GM23338 (cell line): ENCODE results near the gene CTTNBP2. TPM values are rescaled to one million over a fixed set of nuclear protein-coding genes. Genes with fewer than 3 reads are reported as not detected.
A peak's percentile ranks its signal among the peaks of the same experiment; 100 is the strongest.

Experiments
- ATAC-seq: fragments of 200-7000 bp; cut with Tn5 transposase; 3 replicates; pipeline ENCODE4 v1.9.1; 2020
- DNase-seq: peaks from one replicate; pipeline ENCODE4 v3.0.0-alpha.2; 2015; ENCODE audit warnings: low spot score
- H2AFZ ChIP-seq: fragments of 200-600 bp; sonication (generic); 2 replicates; pipeline ENCODE4 v1.8.0; 2016; ENCODE audit warnings: antibody characterized with exemption, mild to moderate bottlenecking, moderate library complexity
- H3F3A ChIP-seq: fragments of 200-600 bp; sonication (generic); replicated peaks from 2 replicates; pipeline ENCODE4 v1.8.0; 2017; ENCODE audit warnings: antibody characterized with exemption, mixed run types, low read depth
- H3K27ac ChIP-seq: fragments of 200-600 bp; sonication (generic); 2 replicates; pipeline ENCODE4 v1.6.1; 2016; ENCODE audit warnings: low read depth
- H3K27me3 ChIP-seq: fragments of 200-600 bp; sonication (generic); 2 replicates; pipeline ENCODE4 v1.8.0; 2016; ENCODE audit warnings: mild to moderate bottlenecking, mixed run types, moderate library complexity; ENCODE audit not compliant: insufficient read depth
- H3K36me3 ChIP-seq: fragments of 200-600 bp; sonication (generic); 2 replicates; pipeline ENCODE4 v1.8.0; 2016; ENCODE audit warnings: mild to moderate bottlenecking; ENCODE audit not compliant: insufficient read depth
- H3K4me1 ChIP-seq: fragments of 200-600 bp; sonication (generic); 2 replicates; pipeline ENCODE4 v1.8.0; 2016; ENCODE audit warnings: mild to moderate bottlenecking, moderate library complexity; ENCODE audit not compliant: insufficient read depth
- H3K4me2 ChIP-seq: fragments of 200-600 bp; sonication (generic); 2 replicates; pipeline ENCODE4 v1.7.1; 2017; ENCODE audit warnings: mixed run types
- H3K4me3 ChIP-seq: fragments of 200-600 bp; sonication (generic); 2 replicates; pipeline ENCODE4 v1.6.1; 2016; ENCODE audit warnings: mixed run types
- H3K79me2 ChIP-seq: fragments of 200-600 bp; sonication (generic); replicated peaks from 2 replicates; pipeline ENCODE4 v1.8.0; 2017; ENCODE audit warnings: mild to moderate bottlenecking; ENCODE audit not compliant: insufficient read depth
- H3K9me2 ChIP-seq: fragments of 200-600 bp; sonication (generic); 2 replicates; pipeline ENCODE4 v1.8.0; 2017; ENCODE audit not compliant: insufficient read depth
- H4K20me1 ChIP-seq: fragments of 200-600 bp; sonication (generic); replicated peaks from 2 replicates; pipeline ENCODE4 v1.8.0; 2017; ENCODE audit warnings: mild to moderate bottlenecking; ENCODE audit not compliant: insufficient read depth
- H3K27ac Mint-ChIP-seq: 2 replicates; pipeline ENCODE4 v1.8.0; 2020; ENCODE audit warnings: inconsistent platforms, mild to moderate bottlenecking, moderate library complexity, mixed read lengths
- H3K27me3 Mint-ChIP-seq: 3 replicates; pipeline ENCODE4 v1.8.0; 2022; ENCODE audit warnings: low read depth, mild to moderate bottlenecking, moderate library complexity, mixed read lengths, inconsistent platforms; ENCODE audit not compliant: insufficient read depth, poor library complexity
- H3K36me3 Mint-ChIP-seq: 3 replicates; pipeline ENCODE4 v1.8.0; 2021; ENCODE audit warnings: low read depth, mild to moderate bottlenecking, inconsistent platforms, moderate library complexity, mixed read lengths
- H3K4me1 Mint-ChIP-seq: 3 replicates; pipeline ENCODE4 v1.8.0; 2020; ENCODE audit warnings: mild to moderate bottlenecking, inconsistent platforms, mixed read lengths
- H3K4me3 Mint-ChIP-seq: 3 replicates; pipeline ENCODE4 v1.8.0; 2021; ENCODE audit warnings: moderate library complexity, mild to moderate bottlenecking, inconsistent platforms, mixed read lengths
- H3K9me3 Mint-ChIP-seq: 3 replicates; pipeline ENCODE4 v1.8.0; 2020; ENCODE audit warnings: moderate library complexity, mild to moderate bottlenecking, inconsistent platforms, mixed read lengths
- EZH2 ChIP-seq: fragments of 200-600 bp; sonication (generic); IDR thresholded peaks from one replicate; pipeline ENCODE4 v1.8.0; 2017; ENCODE audit warnings: antibody characterized with exemption, mild to moderate bottlenecking, low read depth; ENCODE audit not compliant: unreplicated experiment
- EZH2phosphoT487 ChIP-seq: fragments of 200-600 bp; sonication (generic); IDR thresholded peaks from one replicate; pipeline ENCODE4 v1.8.1; 2018; ENCODE audit warnings: antibody characterized with exemption; ENCODE audit not compliant: unreplicated experiment
- JUNB ChIP-seq: IDR thresholded peaks from one replicate; pipeline ENCODE4 v1.6.1; 2016; ENCODE audit warnings: antibody characterized with exemption; ENCODE audit not compliant: unreplicated experiment
- STAT1 ChIP-seq: IDR thresholded peaks from one replicate; pipeline ENCODE4 v1.6.1; 2016; ENCODE audit warnings: antibody characterized with exemption; ENCODE audit not compliant: unreplicated experiment
- ZNF331 ChIP-seq: fragments of 250-450 bp; sonication (Bioruptor Pico); IDR thresholded peaks from 2 replicates; pipeline ENCODE4 v1.5.0; 2020; ENCODE audit warnings: low read depth, mild to moderate bottlenecking, moderate library complexity
- ZNF462 ChIP-seq: fragments of 250-450 bp; sonication (Bioruptor Pico); IDR thresholded peaks from 2 replicates; pipeline ENCODE4 v1.5.0; 2020; ENCODE audit warnings: mild to moderate bottlenecking, moderate library complexity
- polyA plus RNA-seq: library from polyadenylated mRNA; unstranded; fragments of >200 nt; fragmentation: Nextera tagmentation; extraction: Ambion mirVana; gene quantifications from 2 replicates; pipeline ENCODE4 v1.2.1, GENCODE V29; 2016
- total RNA-seq: library from RNA; depleted of rRNA; stranded (reverse); fragments of >200 nt; shearing (Covaris generic); gene quantifications from 2 replicates; pipeline ENCODE4 v1.2.3, GENCODE V29; 2014
- TF ChIP-seq, protein P1 (sequence below), 2 experiments: fragments of 200-600 bp in 1 of 2; sonication (generic) in 1 of 2; conservative IDR thresholded peaks; 2 replicates each; pipeline versions ENCODE4 v1.5.1 to v1.6.1; 2016 to 2017; ENCODE audit warnings: antibody characterized with exemption in 2 of 2, low read depth in 2 of 2, mild to moderate bottlenecking in 2 of 2, moderate library complexity in 1 of 2

CTTNBP2 gene
- total and polyA plus RNA-seq, 2 experiments from 2014 or later: 26.8 to 30.7 TPM

GRCh38 chr7:117807676-117808075 lies 65.6 kb downstream of the CTTNBP2 start (continued):
- TF ChIP-seq ZNF462 (CRISPR knock-in tag): no peak
- TF ChIP-seq EZH2phosphoT487: no peak

DNA sequence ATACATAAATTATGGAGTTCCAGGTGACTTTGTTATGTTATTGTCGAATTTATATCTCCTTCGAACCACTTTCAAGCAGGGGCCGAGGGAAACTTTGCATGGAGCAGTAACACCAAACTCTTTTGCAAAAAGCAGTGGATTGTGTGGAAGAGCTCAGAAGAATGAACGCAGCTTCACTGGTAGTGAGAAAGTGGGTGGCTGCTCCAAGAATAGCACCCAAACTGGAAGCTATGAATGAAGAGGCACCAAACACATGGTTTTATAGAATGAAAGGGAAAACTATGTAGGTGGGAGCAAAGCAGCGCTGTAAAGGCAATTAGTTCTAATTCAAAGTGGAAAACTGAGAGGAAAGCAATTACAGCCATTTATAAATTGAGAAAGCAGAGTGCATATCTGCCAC lies 67.2 kb downstream of the CTTNBP2 start:
- DNase-seq: no peak
- peaks cover 35% of the 10 kb centered on the region for H3K4me1 ChIP-seq
- no peaks in the 10 kb centered on the region for H3F3A ChIP-seq
- Mint-ChIP-seq H3K9me3 (no peaks in the 10 kb centered on the region), H3K4me1 (peaks cover 78% of the 10 kb centered on the region), H3K27ac (peak overlapping the region; percentile 49; the same call in 1 of the 2 replicates), H3K36me3 (peaks cover 17% of the 10 kb centered on the region; the same call in 2 of the 3 replicates), H3K27me3 (peaks cover 5% of the 10 kb centered on the region), H3K4me3 (no peak overlapping the region)
- no peaks in the 10 kb centered on the region for H3K36me3 ChIP-seq
- no peak for ATAC-seq
- H2AFZ ChIP-seq: no peak overlapping the region
- H3K27ac ChIP-seq: 0 out of 2 replicates have a peak overlapping the region, but pooled peaks have one; percentile 15
- H3K4me3 ChIP-seq: no peak overlapping the region
- H4K20me1 ChIP-seq: no peaks in the 10 kb centered on the region
- peaks cover 19% of the 10 kb centered on the region; the same call in 1 of the 2 replicates for H3K79me2 ChIP-seq
- H3K27me3 ChIP-seq: no peaks in the 10 kb centered on the region
- no peaks in the 10 kb centered on the region for H3K9me2 ChIP-seq
- H3K4me2 ChIP-seq: no peak overlapping the region
- TF ChIP-seq, protein P1, sequence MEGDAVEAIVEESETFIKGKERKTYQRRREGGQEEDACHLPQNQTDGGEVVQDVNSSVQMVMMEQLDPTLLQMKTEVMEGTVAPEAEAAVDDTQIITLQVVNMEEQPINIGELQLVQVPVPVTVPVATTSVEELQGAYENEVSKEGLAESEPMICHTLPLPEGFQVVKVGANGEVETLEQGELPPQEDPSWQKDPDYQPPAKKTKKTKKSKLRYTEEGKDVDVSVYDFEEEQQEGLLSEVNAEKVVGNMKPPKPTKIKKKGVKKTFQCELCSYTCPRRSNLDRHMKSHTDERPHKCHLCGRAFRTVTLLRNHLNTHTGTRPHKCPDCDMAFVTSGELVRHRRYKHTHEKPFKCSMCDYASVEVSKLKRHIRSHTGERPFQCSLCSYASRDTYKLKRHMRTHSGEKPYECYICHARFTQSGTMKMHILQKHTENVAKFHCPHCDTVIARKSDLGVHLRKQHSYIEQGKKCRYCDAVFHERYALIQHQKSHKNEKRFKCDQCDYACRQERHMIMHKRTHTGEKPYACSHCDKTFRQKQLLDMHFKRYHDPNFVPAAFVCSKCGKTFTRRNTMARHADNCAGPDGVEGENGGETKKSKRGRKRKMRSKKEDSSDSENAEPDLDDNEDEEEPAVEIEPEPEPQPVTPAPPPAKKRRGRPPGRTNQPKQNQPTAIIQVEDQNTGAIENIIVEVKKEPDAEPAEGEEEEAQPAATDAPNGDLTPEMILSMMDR (conservative IDR thresholded peaks at IDR 0.05; ENCODE audit: low read depth in 2 of 2): no peak
- no peak for TF ChIP-seq STAT1
- no peak for TF ChIP-seq EZH2phosphoT487
- TF ChIP-seq ZNF462 (CRISPR knock-in tag): no peak
- no peak for TF ChIP-seq JUNB
- TF ChIP-seq ZNF331: no peak
- no peak for TF ChIP-seq EZH2
